Measurements from ENCODE around the gene LLGL1. TPM values are rescaled to one million over a fixed set of nuclear protein-coding genes. Genes with fewer than 3 reads are reported as not detected.

LLGL1 gene
- total RNA-seq, 1 donor from 2014 or later = 46.1 TPM

DNA sequence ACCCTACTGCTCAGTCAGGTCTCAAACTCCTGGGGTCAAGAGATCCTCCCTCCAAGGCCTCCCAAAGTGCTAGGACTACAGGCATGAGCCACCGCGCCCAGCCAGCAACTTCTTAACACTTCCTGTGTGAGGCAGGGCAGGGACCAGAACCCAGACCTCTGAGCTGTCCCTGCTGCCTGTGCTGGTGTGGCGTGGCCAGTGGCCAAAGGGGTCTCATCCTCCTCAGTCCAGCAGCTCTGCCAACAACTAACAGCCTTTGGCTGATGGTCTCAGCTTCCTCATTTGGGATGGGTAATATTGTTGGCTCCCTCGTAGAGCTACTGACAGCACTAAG is 1.4 kb upstream of the LLGL1 start:
- no peak for DNase-seq (ENCODE audit: low read depth)
- no peak overlapping the region for H3K4me3 ChIP-seq (ENCODE audit: low read depth, low read length)

DNA sequence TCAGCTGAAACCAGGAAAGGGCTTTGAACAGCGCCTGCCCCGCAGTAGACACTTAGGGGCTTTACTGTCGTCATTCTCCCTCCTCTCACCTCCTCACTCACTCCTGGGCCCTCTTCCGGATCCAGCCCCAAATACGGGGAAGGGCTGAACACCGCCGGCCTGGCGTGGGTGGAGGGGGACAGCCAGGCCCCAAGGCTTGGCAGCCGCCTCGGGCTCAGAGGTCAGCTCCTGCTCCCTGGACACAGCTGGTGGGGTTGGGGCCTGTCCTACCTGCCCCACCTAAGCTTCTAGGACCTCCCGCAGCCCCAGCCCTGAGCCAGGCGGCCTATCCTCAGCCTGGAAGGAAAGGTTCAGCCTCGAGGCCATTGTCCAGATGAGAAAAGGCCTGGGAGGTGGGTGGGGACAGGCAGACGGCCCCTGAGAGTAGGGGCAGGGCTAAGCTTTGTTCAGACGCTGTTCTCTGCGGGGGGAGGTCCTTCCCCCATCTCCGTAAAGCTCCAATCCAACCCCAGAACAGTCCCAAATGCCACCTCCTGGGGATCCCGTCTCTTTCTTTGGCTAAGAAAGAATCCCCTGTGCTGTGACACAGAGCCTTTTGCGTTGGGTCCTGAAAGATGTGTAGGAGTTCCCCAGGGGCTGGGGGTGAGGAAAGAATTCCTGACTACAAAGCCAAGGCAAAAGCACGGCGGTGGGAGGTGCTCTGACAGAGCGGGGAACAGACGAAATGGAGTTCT is 881 bp upstream of the LLGL1 start:
- TF ChIP-seq, protein P1, sequence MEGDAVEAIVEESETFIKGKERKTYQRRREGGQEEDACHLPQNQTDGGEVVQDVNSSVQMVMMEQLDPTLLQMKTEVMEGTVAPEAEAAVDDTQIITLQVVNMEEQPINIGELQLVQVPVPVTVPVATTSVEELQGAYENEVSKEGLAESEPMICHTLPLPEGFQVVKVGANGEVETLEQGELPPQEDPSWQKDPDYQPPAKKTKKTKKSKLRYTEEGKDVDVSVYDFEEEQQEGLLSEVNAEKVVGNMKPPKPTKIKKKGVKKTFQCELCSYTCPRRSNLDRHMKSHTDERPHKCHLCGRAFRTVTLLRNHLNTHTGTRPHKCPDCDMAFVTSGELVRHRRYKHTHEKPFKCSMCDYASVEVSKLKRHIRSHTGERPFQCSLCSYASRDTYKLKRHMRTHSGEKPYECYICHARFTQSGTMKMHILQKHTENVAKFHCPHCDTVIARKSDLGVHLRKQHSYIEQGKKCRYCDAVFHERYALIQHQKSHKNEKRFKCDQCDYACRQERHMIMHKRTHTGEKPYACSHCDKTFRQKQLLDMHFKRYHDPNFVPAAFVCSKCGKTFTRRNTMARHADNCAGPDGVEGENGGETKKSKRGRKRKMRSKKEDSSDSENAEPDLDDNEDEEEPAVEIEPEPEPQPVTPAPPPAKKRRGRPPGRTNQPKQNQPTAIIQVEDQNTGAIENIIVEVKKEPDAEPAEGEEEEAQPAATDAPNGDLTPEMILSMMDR (conservative IDR thresholded peaks at IDR 0.05; ENCODE audit: low read depth, low read length) = no peak
- peak overlapping the region; percentile 50 for H3K4me3 ChIP-seq (ENCODE audit: low read depth, low read length)
- DNase-seq (ENCODE audit: low read depth) = no peak

More for the DNA sequence above, 1.4 kb upstream of the LLGL1 start:
- TF ChIP-seq, protein P1 (conservative IDR thresholded peaks at IDR 0.05; ENCODE audit: low read depth, low read length) = no peak

DNA sequence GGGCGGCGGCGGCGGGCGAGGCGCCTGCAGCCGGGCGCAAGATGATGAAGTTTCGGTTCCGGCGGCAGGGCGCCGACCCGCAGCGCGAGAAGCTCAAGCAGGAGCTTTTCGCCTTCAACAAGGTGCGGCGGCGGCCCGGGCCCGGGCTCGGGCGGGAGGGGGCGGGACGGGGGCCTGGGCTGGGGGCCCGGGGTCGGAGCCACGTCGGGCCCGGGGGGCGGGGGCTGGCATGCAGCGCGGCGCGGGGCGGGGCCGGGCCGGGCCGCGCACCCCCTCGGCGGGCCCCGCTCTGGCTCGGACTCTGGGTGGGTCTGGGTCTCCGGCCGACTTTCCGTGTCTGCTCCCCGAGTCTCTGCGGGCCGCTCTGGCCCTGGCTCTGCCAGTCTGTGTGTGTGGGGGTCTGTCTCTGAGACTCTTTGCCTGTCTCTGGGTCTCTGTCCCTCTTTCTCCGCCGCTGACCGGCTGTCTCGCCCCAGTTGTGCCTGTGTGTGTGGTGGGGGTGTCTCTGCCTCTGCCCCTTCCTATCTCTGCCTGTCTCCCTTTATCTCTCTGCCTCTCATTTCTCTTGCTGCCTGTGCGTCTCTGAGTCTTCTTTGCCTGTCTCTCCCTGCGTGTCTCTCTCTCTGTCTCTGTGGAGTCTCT is 328 bp downstream of the LLGL1 start:
- no peak for DNase-seq (ENCODE audit: low read depth)
- peak overlapping the region; percentile 74 for H3K4me3 ChIP-seq (ENCODE audit: low read depth, low read length)
- TF ChIP-seq, protein P1 (conservative IDR thresholded peaks at IDR 0.05; ENCODE audit: low read depth, low read length) = no peak

DNA sequence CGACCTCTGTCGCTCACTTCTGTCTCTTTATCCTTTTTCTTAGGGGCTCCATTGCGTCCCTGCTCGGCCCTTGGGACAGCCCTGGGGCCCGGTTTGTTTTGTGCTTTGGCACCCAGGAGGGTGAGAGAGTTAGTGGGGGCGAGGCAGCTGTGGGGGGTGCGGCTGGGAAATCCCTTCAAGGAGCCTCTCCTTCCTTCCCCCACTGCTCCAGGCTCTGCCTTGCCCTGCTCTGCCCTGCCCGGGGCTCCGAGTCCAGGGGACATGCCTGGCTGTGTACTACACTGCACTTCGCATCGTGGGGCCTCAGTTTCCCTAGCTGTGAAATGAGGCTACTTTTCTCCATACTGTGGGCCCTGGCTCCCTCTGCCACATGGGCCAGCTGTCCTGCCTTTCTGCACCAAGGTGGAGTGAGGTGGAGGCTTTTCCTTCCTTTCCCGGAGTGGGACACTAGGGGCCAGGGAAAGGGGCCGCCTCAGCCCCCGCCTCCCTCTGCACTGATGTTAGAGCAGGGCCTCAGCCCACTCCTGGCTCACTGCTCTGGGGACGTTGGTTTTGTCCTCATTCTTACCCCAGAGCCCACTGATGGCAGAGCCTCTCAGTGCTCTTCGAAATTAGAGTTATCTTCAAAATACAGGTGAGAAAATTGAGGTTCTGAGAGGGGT is 980 bp downstream of the LLGL1 start:
- peak overlapping the region; percentile 74 for H3K4me3 ChIP-seq (ENCODE audit: low read depth, low read length)
- TF ChIP-seq, protein P1 (conservative IDR thresholded peaks at IDR 0.05; ENCODE audit: low read depth, low read length) = no peak
- no peak for DNase-seq (ENCODE audit: low read depth)

DNA sequence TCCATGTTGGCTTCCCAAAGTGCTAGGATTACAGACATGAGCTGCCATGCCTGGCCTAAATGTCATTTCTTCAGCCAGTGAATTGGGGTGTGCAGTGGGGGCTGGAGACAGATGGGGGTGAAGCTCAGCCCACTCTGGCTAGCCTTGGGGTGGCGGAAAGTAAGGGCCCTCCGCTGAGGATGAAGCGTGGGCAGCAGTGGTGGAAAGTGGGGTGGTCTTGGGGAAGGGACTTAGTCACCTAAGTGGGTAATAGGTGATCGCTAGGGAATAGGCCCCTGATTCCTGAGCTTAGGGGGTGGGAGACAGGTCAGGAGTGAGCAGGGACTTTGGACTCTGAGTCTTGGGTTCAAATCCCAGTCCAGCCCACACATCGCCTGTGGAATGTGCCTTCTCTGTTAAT is 2.2 kb downstream of the LLGL1 start:
- no peak for DNase-seq (ENCODE audit: low read depth)
- H3K4me3 ChIP-seq (ENCODE audit: low read depth, low read length) = no peak overlapping the region
- TF ChIP-seq, protein P1 (conservative IDR thresholded peaks at IDR 0.05; ENCODE audit: low read depth, low read length) = no peak

DNA sequence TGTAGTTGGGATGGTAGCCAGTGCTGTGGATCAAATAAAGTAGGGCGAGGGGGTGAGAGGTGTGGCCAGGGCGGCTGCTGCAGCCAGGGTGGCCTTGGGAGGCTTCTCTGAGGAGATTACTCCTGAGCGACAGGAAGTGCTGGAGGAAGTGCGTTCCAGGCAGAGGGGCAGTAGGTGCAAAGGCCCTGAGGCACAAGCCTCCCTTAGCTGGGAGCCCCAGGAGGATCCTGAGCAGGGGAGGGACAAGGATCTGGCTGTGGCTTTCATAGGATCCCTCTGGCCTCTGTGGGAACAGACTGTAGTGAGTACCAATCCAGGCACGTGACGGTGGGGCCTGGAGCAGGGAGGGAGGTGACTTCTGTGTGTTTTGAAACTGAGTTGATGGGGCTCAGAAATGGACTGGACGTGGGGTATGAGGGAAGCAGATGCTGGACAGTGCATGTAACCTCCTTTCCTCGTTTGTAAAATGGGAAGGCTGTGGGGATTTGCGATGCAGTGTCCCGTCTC is 2.8 kb downstream of the LLGL1 start:
- DNase-seq (ENCODE audit: low read depth) = no peak
- H3K4me3 ChIP-seq (ENCODE audit: low read depth, low read length) = no peak overlapping the region
- TF ChIP-seq, protein P1 (conservative IDR thresholded peaks at IDR 0.05; ENCODE audit: low read depth, low read length) = no peak

Data from epithelial cell of proximal tubule (primary cell).